ENCODE data around the gene EML1.

GRCh38 chr14:99744199-99744872, 48.9 kb upstream of the EML1 start:
- no peak for TF ChIP-seq CTCF (IDR thresholded peaks at IDR 0.05)
- TF ChIP-seq POLR2A (IDR thresholded peaks at IDR 0.05), result no peak

Measured in body of pancreas (tissue), 4 donors.